Measurements from ENCODE around the gene SSR3. TPM values are rescaled to one million over a fixed set of nuclear protein-coding genes. Genes with fewer than 3 reads are reported as not detected.

SSR3 gene
- total and polyA plus RNA-seq, 2 of the 8 experiments (the other 6 are each of a cell fraction or from before 2014, with no cell fraction given), result 92.7 to 208 TPM

GRCh38 chr3:156511987-156512677, 42.8 kb downstream of the SSR3 start:
- Histone ChIP-seq H2BK5ac (ENCODE audit: low read depth, low read length) (no peak overlapping the region), H3K79me1 (ENCODE audit: low read depth, low read length) (no peaks in the 10 kb centered on the region; the same call in 1 of the 2 replicates), H4K20me1 (replicated peaks in 1 of 2; ENCODE audit: control insufficient read depth in 1 of 2, insufficient read depth in 2 of 2, low read length in 2 of 2) (no peaks in the 10 kb centered on the region), H3K36me3 (ENCODE audit: control insufficient read depth in 2 of 4, insufficient read depth in 4 of 4, low read length in 3 of 4) (no peaks in the 10 kb centered on the region), H2BK12ac (ENCODE audit: low read depth, low read length) (no peak overlapping the region), H3K4me3 (ENCODE audit: extremely low read depth in 1 of 4, insufficient read depth in 2 of 4, low read depth in 3 of 4, low read length in 4 of 4) (no peak overlapping the region), H4K91ac (replicated peaks; ENCODE audit: insufficient read length, low read length) (no peak overlapping the region), H3K4me2 (ENCODE audit: insufficient read depth in 1 of 2, low read depth in 2 of 2, low read length in 2 of 2) (no peak overlapping the region), H3K9me3 (ENCODE audit: insufficient read depth in 2 of 2, low read depth in 1 of 2, low read length in 1 of 2) (no peaks in the 10 kb centered on the region), H4K5ac (ENCODE audit: insufficient read length, low read depth, low read length) (no peak overlapping the region), H3K27ac (ENCODE audit: low read depth, low read length) (no peak overlapping the region), H3K4me1 (replicated peaks in 1 of 4; ENCODE audit: control insufficient read depth in 3 of 4, insufficient read depth in 4 of 4, low read length in 3 of 4) (peaks cover 0 to 3% (median 0%) of the 10 kb centered on the region in 4 experiments; a peak in 1 of 7 replicates), H2BK15ac (ENCODE audit: low read length) (no peak overlapping the region), H2AK5ac (ENCODE audit: low read depth, low read length) (no peak overlapping the region), H3K9ac (replicated peaks in 1 of 4; ENCODE audit: extremely low read depth in 1 of 4, low read depth in 3 of 4, low read length in 3 of 4) (no peak overlapping the region), H3K56ac (replicated peaks; ENCODE audit: insufficient read length, low read depth, low read length) (no peak overlapping the region), H3K27me3 (replicated peaks in 1 of 4; ENCODE audit: control insufficient read depth in 3 of 4, extremely low read depth in 1 of 4, insufficient read depth in 3 of 4, low read length in 3 of 4) (no peaks in the 10 kb centered on the region), H2AFZ (ENCODE audit: low read length) (no peak overlapping the region), H3K14ac (ENCODE audit: insufficient read length) (no peak overlapping the region), H2BK20ac (ENCODE audit: low read length) (no peak overlapping the region), H2BK120ac (replicated peaks; ENCODE audit: low read depth, low read length) (no peak overlapping the region), H3K23me2 (ENCODE audit: low read depth, low read length) (no peaks in the 10 kb centered on the region), H3K23ac (ENCODE audit: insufficient read length) (no peak overlapping the region), H3K4ac (replicated peaks; ENCODE audit: insufficient read length, low read depth, low read length) (no peak overlapping the region), H4K8ac (ENCODE audit: extremely low read depth, insufficient read depth, low read length) (no peak overlapping the region), H3K18ac (ENCODE audit: extremely low read depth, low read length) (no peak overlapping the region), H3K79me2 (ENCODE audit: control insufficient read depth in 1 of 2, insufficient read depth in 2 of 2, low read length in 2 of 2) (no peaks in the 10 kb centered on the region)
- WGBS, 2 experiments (ENCODE audit: extremely low coverage in 1 of 2, insufficient coverage in 1 of 2, insufficient read length in 1 of 2, insufficient replicate concordance in 2 of 2, low coverage in 1 of 2, low lambda C conversion rate in 2 of 2, missing lambda C conversion rate in 1 of 2), result 85% methylated on average over 2 of the region's 2 CpGs; no CpG with 5 or more reads in 1 of the 2 experiments
- no peak for FAIRE-seq
- ChIA-PET CTCF (ENCODE audit: partially characterized antibody) (interaction anchor here (0.6 to 13.9 kb wide), 14 partner anchors 14 to 626 kb away, joined by 3 to 161 read pairs (median 3); no protein-coding TSS in a partner anchor), POLR2A (ENCODE audit: partially characterized antibody) (interaction anchor here (0.7 to 1.0 kb wide), 2 partner anchors 20 to 56 kb away, joined by 3 read pairs; no protein-coding TSS in a partner anchor)
- DNase-seq (ENCODE audit: low read depth in 1 of 2, low spot score in 2 of 2), result no peak
- TF ChIP-seq KDM4A (IDR thresholded peaks at IDR 0.05; ENCODE audit: low read depth, low read length, severe bottlenecking), result no peak
- TF ChIP-seq SIRT6 (IDR thresholded peaks at IDR 0.05; ENCODE audit: low read length), result no peak
- no peak for TF ChIP-seq ASH2L (IDR thresholded peaks at IDR 0.05; ENCODE audit: low read length)
- no peak for TF ChIP-seq KDM5A (IDR thresholded peaks at IDR 0.05; ENCODE audit: low read length)
- no peak for TF ChIP-seq POLR2A (IDR thresholded peaks at IDR 0.05; ENCODE audit: control extremely low read depth in 1 of 2, low read depth in 2 of 2, low read length in 2 of 2)
- no peak for TF ChIP-seq USF2 (IDR thresholded peaks at IDR 0.05; ENCODE audit: low read length)
- no peak for TF ChIP-seq CHD2 (IDR thresholded peaks at IDR 0.05; ENCODE audit: low read length)
- no peak for TF ChIP-seq CBX5 (IDR thresholded peaks at IDR 0.05; ENCODE audit: low read depth, low read length)
- no peak for TF ChIP-seq CREB1 (IDR thresholded peaks at IDR 0.05)
- TF ChIP-seq SP2 (IDR thresholded peaks at IDR 0.05; ENCODE audit: low read length), result no peak
- TF ChIP-seq TAF7 (optimal IDR thresholded peaks at IDR 0.05; ENCODE audit: borderline replicate concordance, low read depth, low read length), result no peak
- no peak for TF ChIP-seq BCL11A (IDR thresholded peaks at IDR 0.05; ENCODE audit: low read depth in 2 of 2, low read length in 2 of 2)
- TF ChIP-seq JUND (IDR thresholded peaks at IDR 0.05; ENCODE audit: low read length), result no peak
- no peak for TF ChIP-seq RFX5 (IDR thresholded peaks at IDR 0.05; ENCODE audit: borderline replicate concordance, low read depth, low read length)
